ENCODE measurements around the gene LAPTM4A.

Gene LAPTM4A

DNA sequence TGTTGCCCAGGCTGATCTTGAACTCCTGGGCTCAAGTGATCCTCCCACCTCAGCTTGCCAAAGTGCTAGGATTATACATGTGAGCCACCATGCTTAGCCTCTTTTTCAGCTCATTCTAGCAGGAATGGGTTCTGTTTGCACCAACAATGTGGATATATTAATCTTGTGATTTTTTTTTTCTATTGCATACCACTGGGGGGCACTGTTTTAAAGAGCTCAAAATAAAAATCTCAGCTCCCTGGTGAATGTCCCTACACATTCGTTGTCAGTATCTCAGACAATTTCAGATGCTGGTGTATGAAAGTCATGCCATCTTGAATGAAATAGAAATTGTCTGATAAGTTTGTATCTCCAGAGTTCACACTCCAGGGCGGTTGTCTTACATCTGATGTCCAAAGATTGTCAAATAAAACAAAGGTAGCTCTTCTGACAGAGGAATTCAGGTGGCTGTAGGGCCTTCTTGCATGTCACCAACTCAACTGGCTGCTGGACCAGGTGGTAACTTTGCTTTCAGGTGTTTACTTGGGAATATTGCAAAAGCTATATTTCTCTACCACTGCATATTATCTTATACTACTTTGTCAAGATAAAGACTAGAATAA, 35.8 kb downstream of the LAPTM4A start:
- TF ChIP-seq, protein P1, sequence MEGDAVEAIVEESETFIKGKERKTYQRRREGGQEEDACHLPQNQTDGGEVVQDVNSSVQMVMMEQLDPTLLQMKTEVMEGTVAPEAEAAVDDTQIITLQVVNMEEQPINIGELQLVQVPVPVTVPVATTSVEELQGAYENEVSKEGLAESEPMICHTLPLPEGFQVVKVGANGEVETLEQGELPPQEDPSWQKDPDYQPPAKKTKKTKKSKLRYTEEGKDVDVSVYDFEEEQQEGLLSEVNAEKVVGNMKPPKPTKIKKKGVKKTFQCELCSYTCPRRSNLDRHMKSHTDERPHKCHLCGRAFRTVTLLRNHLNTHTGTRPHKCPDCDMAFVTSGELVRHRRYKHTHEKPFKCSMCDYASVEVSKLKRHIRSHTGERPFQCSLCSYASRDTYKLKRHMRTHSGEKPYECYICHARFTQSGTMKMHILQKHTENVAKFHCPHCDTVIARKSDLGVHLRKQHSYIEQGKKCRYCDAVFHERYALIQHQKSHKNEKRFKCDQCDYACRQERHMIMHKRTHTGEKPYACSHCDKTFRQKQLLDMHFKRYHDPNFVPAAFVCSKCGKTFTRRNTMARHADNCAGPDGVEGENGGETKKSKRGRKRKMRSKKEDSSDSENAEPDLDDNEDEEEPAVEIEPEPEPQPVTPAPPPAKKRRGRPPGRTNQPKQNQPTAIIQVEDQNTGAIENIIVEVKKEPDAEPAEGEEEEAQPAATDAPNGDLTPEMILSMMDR (conservative IDR thresholded peaks at IDR 0.05; ENCODE audit: low read length), result peak; percentile 63
- peak; percentile 67 for DNase-seq (ENCODE audit: low read depth)
- H3K4me3 ChIP-seq (ENCODE audit: low read length), result no peak overlapping the region

DNA sequence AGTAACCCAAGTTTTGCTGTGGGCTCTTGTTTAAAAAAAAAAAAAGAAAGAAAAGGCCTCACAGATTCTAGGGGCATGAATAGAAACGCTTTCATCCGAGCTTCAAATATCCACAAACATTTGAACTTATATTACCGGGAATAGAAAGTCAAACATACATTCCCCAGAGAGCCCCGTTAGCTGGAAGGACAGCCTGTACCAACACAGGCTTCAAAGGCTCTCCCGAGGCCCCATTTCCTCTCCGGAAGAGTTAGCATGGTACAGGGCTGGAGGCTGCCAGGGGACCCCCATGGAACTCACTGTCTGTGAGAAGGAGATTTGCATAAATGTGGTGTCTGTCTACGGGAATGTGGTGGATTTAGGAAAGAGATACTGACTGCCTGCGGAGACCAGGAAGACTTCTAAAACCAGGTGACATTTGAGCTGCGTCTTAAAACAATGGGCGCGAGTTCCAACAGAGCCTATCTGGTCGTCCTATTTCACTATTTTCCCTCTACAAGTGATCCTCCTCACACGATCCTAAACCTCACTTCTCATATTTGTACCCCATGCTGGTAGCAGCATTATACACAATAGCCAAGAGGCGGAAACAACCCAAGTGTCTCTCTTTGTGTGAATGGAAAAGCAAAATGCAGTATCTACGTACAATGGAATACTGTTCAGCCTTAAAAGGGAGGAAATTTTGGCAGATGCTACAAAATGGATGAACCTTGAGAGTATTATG, 38.1 kb downstream of the LAPTM4A start:
- peak overlapping the region; percentile 51 for H3K4me3 ChIP-seq (ENCODE audit: low read length)
- no peak for DNase-seq (ENCODE audit: low read depth)
- TF ChIP-seq, protein P1 (conservative IDR thresholded peaks at IDR 0.05; ENCODE audit: low read length), result no peak

DNA sequence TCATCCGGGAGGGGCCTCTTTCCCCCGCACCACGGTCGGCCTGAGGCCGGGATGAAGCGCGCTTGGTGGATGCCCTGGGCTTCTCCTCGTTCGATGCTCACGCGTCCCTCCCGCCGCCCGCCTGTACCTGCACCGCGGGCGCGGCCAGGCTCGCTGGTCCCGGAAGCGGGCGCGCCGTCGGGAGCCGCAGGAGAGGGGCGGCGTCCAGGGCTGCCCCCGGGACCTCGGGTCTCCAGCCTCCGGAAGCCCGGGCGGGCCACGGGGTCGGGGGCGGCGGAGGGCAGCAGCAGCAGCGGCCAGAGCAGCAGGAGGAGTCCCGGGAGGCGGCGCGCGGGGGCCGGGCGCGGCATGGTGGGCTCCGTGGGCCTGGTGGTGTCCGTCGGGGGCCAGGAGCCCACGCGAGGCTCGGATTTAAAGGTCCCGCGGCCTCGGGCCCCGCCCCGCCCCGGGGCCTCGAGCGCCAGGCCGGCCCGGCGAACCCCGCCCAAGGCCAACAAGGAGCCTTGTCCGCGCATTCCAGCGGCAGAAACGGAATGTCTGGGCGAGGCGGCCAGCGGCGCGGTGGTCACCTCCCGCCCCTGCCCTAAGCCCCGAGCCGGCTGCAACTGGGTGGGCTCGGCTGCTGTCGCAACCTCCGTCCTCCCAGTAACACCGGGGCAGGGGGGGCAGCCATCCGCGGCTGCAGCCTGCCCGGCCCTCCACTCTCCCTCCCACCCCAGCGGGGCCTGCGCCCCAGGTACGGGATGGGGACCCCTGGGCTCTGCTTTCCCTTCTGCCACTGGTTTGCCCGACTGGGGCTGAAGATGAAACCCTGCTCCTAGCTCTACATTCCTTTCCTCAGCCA, 38.9 kb downstream of the LAPTM4A start, which contains the start of gene MATN3:
TSS of gene MATN3 (minus strand) at position 387 of the 844 bp plus-strand sequence. CDS start at position 350, 37 bp downstream.
- H3K4me3 ChIP-seq (ENCODE audit: low read length), result peak within 1 kb of the TSS; percentile 51
- peak; percentile 53 for DNase-seq (ENCODE audit: low read depth)
- TF ChIP-seq, protein P1 (conservative IDR thresholded peaks at IDR 0.05; ENCODE audit: low read length), result no peak

DNA sequence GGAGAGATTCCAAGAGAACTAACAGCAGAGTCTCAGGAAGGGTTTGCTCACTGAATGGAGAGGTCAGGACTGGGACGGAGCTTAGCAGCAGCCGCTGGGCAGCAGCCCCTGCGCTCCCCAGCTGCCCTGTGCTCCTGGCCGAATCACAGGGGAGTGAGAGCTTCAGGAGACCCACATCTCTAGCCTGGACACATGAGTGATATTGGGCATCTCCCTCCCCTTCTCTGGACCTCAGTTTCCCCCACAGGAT, 39.5 kb downstream of the LAPTM4A start:
- TF ChIP-seq, protein P1 (conservative IDR thresholded peaks at IDR 0.05; ENCODE audit: low read length), result no peak
- DNase-seq (ENCODE audit: low read depth), result no peak
- H3K4me3 ChIP-seq (ENCODE audit: low read length), result peak overlapping the region; percentile 39

DNA sequence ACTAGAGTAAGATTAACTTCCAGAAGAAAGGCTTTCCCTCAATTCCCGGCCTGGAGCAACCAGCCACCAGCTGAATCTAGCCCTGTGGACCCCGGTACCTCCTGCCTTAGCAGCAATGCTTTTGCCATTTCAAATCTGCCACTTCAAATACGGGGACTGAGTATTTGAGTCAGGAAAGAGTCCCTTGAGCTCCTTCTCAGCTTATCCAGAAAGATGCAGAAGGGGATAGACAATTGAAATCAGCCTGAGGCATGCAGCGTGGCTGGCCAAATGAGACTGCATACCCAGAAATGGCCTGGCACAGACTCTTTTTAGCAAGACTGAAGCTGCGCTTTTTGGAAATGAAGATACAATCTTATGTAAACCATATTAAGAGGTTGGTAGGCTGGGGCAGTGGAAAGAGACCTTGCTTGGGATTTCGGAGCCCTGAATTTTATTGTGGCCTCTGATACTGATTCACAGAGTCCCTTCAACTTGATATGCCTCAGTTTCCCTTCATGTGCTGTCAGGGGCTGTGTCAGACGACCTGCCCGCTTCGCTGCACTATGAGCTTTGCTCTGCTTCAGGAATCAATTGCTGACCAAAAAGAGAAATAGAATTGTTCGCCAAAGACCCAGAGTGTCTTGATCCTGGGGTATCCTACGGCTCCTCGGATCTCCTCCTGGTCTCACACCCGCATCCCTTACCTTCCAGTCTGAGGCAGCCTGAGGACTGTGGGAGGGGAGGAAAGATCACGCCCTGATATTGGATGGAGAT, 40.0 kb downstream of the LAPTM4A start:
- TF ChIP-seq, protein P1 (conservative IDR thresholded peaks at IDR 0.05; ENCODE audit: low read length), result no peak
- H3K4me3 ChIP-seq (ENCODE audit: low read length), result no peak overlapping the region; the same call in 1 of the 2 replicates
- DNase-seq (ENCODE audit: low read depth), result no peak

DNA sequence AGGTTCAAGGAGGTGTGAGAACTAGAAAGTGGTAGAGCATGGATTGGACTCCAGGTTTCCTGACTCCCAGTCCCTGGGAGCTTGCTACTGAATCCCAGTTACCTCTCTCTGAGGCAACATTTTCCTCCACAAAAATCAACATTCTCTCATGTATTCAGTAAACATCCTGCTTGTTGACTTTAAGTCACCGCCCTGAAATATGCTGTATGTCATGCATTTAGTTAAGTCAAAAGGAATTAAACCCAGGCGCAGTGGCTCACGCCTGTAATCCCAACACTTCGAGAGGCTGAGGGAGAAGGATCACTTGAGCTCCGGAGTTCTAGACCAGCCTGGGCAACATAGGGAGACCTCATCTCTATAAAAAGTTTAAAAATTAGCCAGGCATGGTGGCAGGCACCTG, 42.7 kb downstream of the LAPTM4A start:
- no peak overlapping the region for H3K4me3 ChIP-seq (ENCODE audit: low read length)
- DNase-seq (ENCODE audit: low read depth), result no peak
- TF ChIP-seq, protein P1 (conservative IDR thresholded peaks at IDR 0.05; ENCODE audit: low read length), result no peak
